ENCODE data around the gene TRMT1. TPM values are rescaled to one million over a fixed set of nuclear protein-coding genes. Genes with fewer than 3 reads are reported as not detected.

TRMT1 gene
- total and polyA plus RNA-seq, 8 donors, result 24.2 to 46.2 (median 33.9) TPM

DNA sequence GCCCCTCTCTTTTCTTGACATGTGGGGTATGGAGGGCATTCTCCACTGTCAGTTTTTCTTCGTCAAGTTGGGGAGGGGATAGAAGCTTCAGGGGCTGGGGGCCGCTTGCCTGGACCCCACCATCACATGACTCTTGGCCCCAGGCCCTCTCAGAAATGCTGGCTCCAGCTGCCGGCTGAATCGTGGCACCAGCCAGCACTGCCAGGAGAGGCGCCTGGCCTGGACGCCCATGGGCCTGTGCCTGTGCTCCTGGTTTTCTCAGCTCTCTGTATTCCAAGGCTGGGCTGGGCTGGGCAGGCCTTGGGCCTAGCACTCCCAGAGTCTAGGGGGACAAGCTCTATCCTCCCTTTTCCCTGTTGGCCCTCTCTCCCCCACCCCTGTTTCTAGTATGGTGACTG, 52.4 kb downstream of the TRMT1 start:
- ATAC-seq, result no peak
- intact Hi-C loops (cut with DNase I), result loop anchor here in 1 of 2 donors (5.0 kb wide), 1 partner anchor 82 kb away; no protein-coding TSS in a partner anchor
- no peak overlapping the region for H3K4me3 ChIP-seq
- no peaks in the 10 kb centered on the region for H3K36me3 ChIP-seq
- H3K27me3 ChIP-seq, result peaks cover 0 to 11% of the 10 kb centered on the region in 2 donors
- no peaks in the 10 kb centered on the region for H3K9me3 ChIP-seq
- H3K27ac ChIP-seq, result peak overlapping the region in 1 of 2 donors; percentile 37
- H3K4me1 ChIP-seq, result peaks cover 26 to 65% of the 10 kb centered on the region in 2 donors
- no peak for TF ChIP-seq CTCF (IDR thresholded peaks at IDR 0.05)
- DNase-seq, result no peak

GRCh38 chr19:13063461-13064091, 53.0 kb downstream of the TRMT1 start:
- no peak for DNase-seq
- peaks cover 30 to 68% of the 10 kb centered on the region in 2 donors for H3K4me1 ChIP-seq
- peaks cover 0 to 11% of the 10 kb centered on the region in 2 donors for H3K27me3 ChIP-seq
- intact Hi-C loops (cut with DNase I), result loop anchor here in 1 of 2 donors (5.0 kb wide), 1 partner anchor 81 kb away; no protein-coding TSS in a partner anchor
- H3K36me3 ChIP-seq, result no peaks in the 10 kb centered on the region
- no peaks in the 10 kb centered on the region for H3K9me3 ChIP-seq
- ATAC-seq, result no peak
- no peak overlapping the region for H3K4me3 ChIP-seq
- TF ChIP-seq CTCF (IDR thresholded peaks at IDR 0.05), result no peak
- H3K27ac ChIP-seq, result peak overlapping the region in 1 of 2 donors; percentile 37

- no peak for DNase-seq
- Histone ChIP-seq H3K4me3 (no peak overlapping the region), H3K27me3 (peaks cover 0 to 11% of the 10 kb centered on the region in 2 donors), H3K4me1 (peaks cover 42 to 72% of the 10 kb centered on the region in 2 donors), H3K9me3 (no peaks in the 10 kb centered on the region), H3K27ac (no peak overlapping the region), H3K36me3 (no peaks in the 10 kb centered on the region)
- intact Hi-C loops (cut with DNase I), result loop anchor here in 1 of 2 donors (5.0 kb wide), 1 partner anchor 80 kb away; no protein-coding TSS in a partner anchor
- no peak for TF ChIP-seq CTCF (IDR thresholded peaks at IDR 0.05)
- no peak for ATAC-seq
Measured at GRCh38 chr19:13062317-13062716, 54.2 kb downstream of the TRMT1 start.

GRCh38 chr19:13060964-13061927, 55.3 kb downstream of the TRMT1 start:
- peak; percentile 92 for ATAC-seq
- TF ChIP-seq CTCF (IDR thresholded peaks at IDR 0.05), result peak; percentile 95 to 97
- Histone ChIP-seq H3K4me3 (peak overlapping the region in 1 of 2 donors; percentile 34), H3K36me3 (no peaks in the 10 kb centered on the region), H3K27me3 (peaks cover 0 to 11% of the 10 kb centered on the region in 2 donors), H3K4me1 (peaks cover 53 to 75% of the 10 kb centered on the region in 2 donors), H3K9me3 (no peaks in the 10 kb centered on the region), H3K27ac (peak overlapping the region; percentile 61 to 86)
- intact Hi-C loops (cut with DNase I), result loop anchor here in 1 of 2 donors (5.0 kb wide), 1 partner anchor 79 kb away; no protein-coding TSS in a partner anchor
- peak; percentile 84 to 96 (median 88) for DNase-seq

All from left lung (tissue), 10 donors.